Inflammatory macrophage (primary cell): Measurements from ENCODE around the gene MRPL36.
"Not testable (repeated sequence)": the region's sequence is repeated elsewhere in the genome, so short reads cannot be mapped to it uniquely, and the experiment has no call there.

Experiments
- DNase-seq, 2 donors: peaks; one replicate each; pipeline ENCODE4 v3.0.0-alpha.2; 2020 to 2022

MRPL36 gene

GRCh38 chr5:1831677-1832313 is 32.2 kb upstream of the MRPL36 start:
- no peak for DNase-seq

GRCh38 chr5:1831257-1831656 is 31.6 kb upstream of the MRPL36 start:
- DNase-seq, result no peak

GRCh38 chr5:1830571-1831228 is 31.1 kb upstream of the MRPL36 start:
- no peak for DNase-seq

GRCh38 chr5:1827886-1828397 is 28.3 kb upstream of the MRPL36 start:
- no peak for DNase-seq

- no peak for DNase-seq
Measured at GRCh38 chr5:1827025-1827885, 27.6 kb upstream of the MRPL36 start.

GRCh38 chr5:1826235-1826980 is 26.8 kb upstream of the MRPL36 start:
- DNase-seq, result no peak

GRCh38 chr5:1824903-1825841 is 25.5 kb upstream of the MRPL36 start:
- no peak for DNase-seq

GRCh38 chr5:1824109-1824821 is 24.6 kb upstream of the MRPL36 start:
- DNase-seq, result no peak

GRCh38 chr5:1823381-1824034 is 23.9 kb upstream of the MRPL36 start:
- DNase-seq, result no peak

GRCh38 chr5:1821862-1822261 is 22.2 kb upstream of the MRPL36 start:
- DNase-seq, result no peak

- DNase-seq, result no peak
Measured at GRCh38 chr5:1820926-1821325, 21.3 kb upstream of the MRPL36 start.

- no peak for DNase-seq
Measured at GRCh38 chr5:1820381-1820780, 20.7 kb upstream of the MRPL36 start.

- DNase-seq, result no peak
Measured at GRCh38 chr5:1819458-1819857, 19.8 kb upstream of the MRPL36 start.

GRCh38 chr5:1818784-1819183 is 19.1 kb upstream of the MRPL36 start:
- no peak for DNase-seq

- no peak for DNase-seq
Measured at GRCh38 chr5:1817261-1818043, 17.8 kb upstream of the MRPL36 start.

- DNase-seq, result not testable (repeated sequence)
Measured at GRCh38 chr5:1816495-1817089, 17.0 kb upstream of the MRPL36 start.

GRCh38 chr5:1815881-1816292 is 16.2 kb upstream of the MRPL36 start:
- DNase-seq, result no peak

- no peak for DNase-seq
Measured at GRCh38 chr5:1815071-1815786, 15.6 kb upstream of the MRPL36 start.
